HCT116 (cell line): ENCODE data around the gene EPS8. TPM values are rescaled to one million over a fixed set of nuclear protein-coding genes. Genes with fewer than 3 reads are reported as not detected.

Experiments
- ATAC-seq: fragments of 200-7000 bp; cut with Tn5 transposase; 2 replicates; pipeline ENCODE4 v1.9.1; 2020; ENCODE audit warnings: mild to moderate bottlenecking, moderate library complexity
- BruUV-seq: library from RNA; stranded (reverse); fragments of 400-500 nt; replicated peaks from 2 replicates; lab custom pipeline; 2021; lab: Mats Ljungman, UMichigan
- CTCF ChIA-PET: fragments of 300-600 bp; sonication (Branson Sonifier 250); formaldehyde crosslinking; loops from one replicate; lab custom pipeline; 2021; ENCODE audit warnings: antibody characterized with exemption; lab: Charles Lee
- POLR2A ChIA-PET: fragments of 300-600, 350-600 bp; sonication (Branson Sonifier 250); formaldehyde crosslinking; loops from one replicate; lab custom pipeline; 2021; ENCODE audit warnings: antibody characterized with exemption; lab: Charles Lee
- RAD21 ChIA-PET, 2 experiments: fragments of 300-600 bp; sonication (Branson Sonifier 250); formaldehyde crosslinking; loops; one replicate each; lab custom pipeline; 2023; ENCODE audit warnings: low total read pairs in 2 of 2; ENCODE audit not compliant: uncharacterized antibody in 2 of 2, unreplicated experiment in 2 of 2, low non-redundant PET in 1 of 2; lab: Charles Lee
- DNase-seq: peaks from one replicate; pipeline ENCODE4 v3.0.0-alpha.2; 2010; ENCODE audit warnings: low read depth, low spot score
- H2AFZ ChIP-seq: fragments of 200-600 bp; shearing (Covaris generic), sonication (generic); 2 replicates; pipeline ENCODE4 v1.6.1; 2017; ENCODE audit warnings: low read depth, mixed run types, mixed read lengths, antibody characterized with exemption, low read length; ENCODE audit not compliant: poor library complexity, severe bottlenecking
- H3K27ac ChIP-seq: 2 replicates; pipeline ENCODE4 v1.5.1; 2012; ENCODE audit warnings: low read depth, low read length
- H3K27me3 ChIP-seq: fragments of 200-600 bp; sonication (generic); 2 replicates; pipeline ENCODE4 v1.6.1; 2016; ENCODE audit warnings: mixed run types, low read length, mixed read lengths; ENCODE audit not compliant: insufficient read depth
- H3K36me3 ChIP-seq, 2 experiments: fragments of 200-500 bp in 1 of 2; fragments of 200-600 bp in 1 of 2; sonication (Bioruptor generic) in 1 of 2; sonication (generic) in 1 of 2; 2 replicates each; pipeline versions ENCODE4 v1.5.1 to v1.6.1; 2014 to 2016; ENCODE audit warnings: low read length in 2 of 2, inconsistent platforms in 1 of 2, mixed read lengths in 1 of 2, mixed run types in 1 of 2; ENCODE audit not compliant: insufficient read depth in 2 of 2, control insufficient read depth in 1 of 2
- H3K4me1 ChIP-seq, 2 experiments: fragments of 200-600 bp in 1 of 2; sonication (generic) in 1 of 2; 2 replicates each; pipeline versions ENCODE4 v1.5.1 to v1.6.1; 2012 to 2017; ENCODE audit warnings: low read length in 2 of 2, inconsistent platforms in 1 of 2, mild to moderate bottlenecking in 1 of 2, mixed read lengths in 1 of 2, mixed run types in 1 of 2, moderate library complexity in 1 of 2; ENCODE audit not compliant: insufficient read depth in 2 of 2, control insufficient read depth in 1 of 2
- H3K4me2 ChIP-seq: fragments of 200-600 bp; sonication (generic); 2 replicates; pipeline ENCODE4 v1.6.1; 2017; ENCODE audit warnings: mixed run types, low read length, mixed read lengths
- H3K4me3 ChIP-seq, 2 experiments: fragments of 200-600 bp in 1 of 2; sonication (generic) in 1 of 2; replicated peaks in 1 of 2; 2 replicates each; pipeline ENCODE4 v1.5.1; 2011 to 2016; ENCODE audit warnings: low read length in 2 of 2, control low read depth in 1 of 2, low read depth in 1 of 2, mild to moderate bottlenecking in 1 of 2, mixed read lengths in 1 of 2, mixed run types in 1 of 2
- H3K79me2 ChIP-seq: fragments of 200-600 bp; sonication (generic); 2 replicates; pipeline ENCODE4 v1.6.1; 2017; ENCODE audit warnings: mild to moderate bottlenecking, mixed run types, low read length, moderate library complexity, mixed read lengths; ENCODE audit not compliant: insufficient read depth
- H3K9ac ChIP-seq: fragments of 200-600 bp; sonication (generic); 2 replicates; pipeline ENCODE4 v1.6.1; 2016; ENCODE audit warnings: low read length, mixed read lengths
- H3K9me2 ChIP-seq: fragments of 200-600 bp; sonication (generic), shearing (Covaris generic); 2 replicates; pipeline ENCODE4 v1.6.1; 2017; ENCODE audit warnings: mixed run types, mild to moderate bottlenecking, moderate library complexity; ENCODE audit not compliant: insufficient read depth
- H3K9me3 ChIP-seq, 2 experiments: fragments of 200-500 bp in 1 of 2; fragments of 200-600 bp in 1 of 2; sonication (Bioruptor generic) in 1 of 2; sonication (generic) in 1 of 2; 2 replicates each; pipeline ENCODE4 v1.6.1; 2014 to 2017; ENCODE audit warnings: low read length in 2 of 2, mixed read lengths in 2 of 2, inconsistent platforms in 1 of 2, low read depth in 1 of 2, mild to moderate bottlenecking in 1 of 2, mixed run types in 1 of 2, moderate library complexity in 1 of 2; ENCODE audit not compliant: control insufficient read depth in 1 of 2, insufficient read depth in 1 of 2
- H4K20me1 ChIP-seq: fragments of 200-600 bp; sonication (generic), shearing (Covaris generic); 2 replicates; pipeline ENCODE4 v1.6.1; 2017; ENCODE audit warnings: mixed run types, mild to moderate bottlenecking, moderate library complexity; ENCODE audit not compliant: insufficient read depth
- CTCF ChIP-seq, 3 experiments: fragments of 200-600 bp in 1 of 3; sonication (generic) in 1 of 3; IDR thresholded peaks in 2 of 3; conservative IDR thresholded peaks in 1 of 3; 2 replicates each; pipeline ENCODE4 v1.5.1; 2012 to 2017; ENCODE audit warnings: low read depth in 2 of 3, low read length in 2 of 3, antibody characterized with exemption in 1 of 3, borderline replicate concordance in 1 of 3, control low read depth in 1 of 3, mild to moderate bottlenecking in 1 of 3, mixed read lengths in 1 of 3, mixed run types in 1 of 3, moderate library complexity in 1 of 3; ENCODE audit not compliant: insufficient read depth in 1 of 3
- EZH2 ChIP-seq: fragments of 200-600 bp; sonication (generic); IDR thresholded peaks from 2 replicates; pipeline ENCODE4 v1.6.1; 2017; ENCODE audit warnings: antibody characterized with exemption, mixed run types
- EZH2phosphoT487 ChIP-seq: fragments of 200-600 bp; IDR thresholded peaks from 2 replicates; pipeline ENCODE4 v1.6.1; 2018; ENCODE audit warnings: antibody characterized with exemption, borderline replicate concordance
- FOSL1 ChIP-seq: IDR thresholded peaks from 2 replicates; pipeline ENCODE4 v1.6.1; 2012; ENCODE audit warnings: low read depth
- MAX ChIP-seq: IDR thresholded peaks from 2 replicates; pipeline ENCODE4 v1.6.1; 2012
- POLR2A ChIP-seq: IDR thresholded peaks from 2 replicates; pipeline ENCODE4 v1.7.0; 2011; ENCODE audit warnings: borderline replicate concordance; ENCODE audit not compliant: insufficient read depth, insufficient read length; ENCODE audit errors: extremely low read depth
- POLR2AphosphoS5 ChIP-seq: IDR thresholded peaks from 2 replicates; pipeline ENCODE4 v1.6.1; 2011; ENCODE audit warnings: mild to moderate bottlenecking, low read depth, low read length, moderate library complexity
- RAD21 ChIP-seq: IDR thresholded peaks from 2 replicates; pipeline ENCODE4 v1.6.1; 2012; ENCODE audit warnings: low read depth, mild to moderate bottlenecking
- SP1 ChIP-seq: IDR thresholded peaks from 2 replicates; pipeline ENCODE4 v1.6.1; 2012; ENCODE audit warnings: low read depth
- SRF ChIP-seq: IDR thresholded peaks from 2 replicates; pipeline ENCODE4 v1.6.1; 2012; ENCODE audit warnings: low read depth
- YY1 ChIP-seq: IDR thresholded peaks from 2 replicates; pipeline ENCODE4 v1.6.1; 2011; ENCODE audit warnings: low read length, low read depth, moderate library complexity, mild to moderate bottlenecking; ENCODE audit not compliant: insufficient replicate concordance; ENCODE audit errors: extremely low read depth
- intact Hi-C: fragments of 100-400 bp; cut with micrococcal nuclease; formaldehyde crosslinking; loops from 2 replicates; pipeline ENCODE4 v1.10.0; 2022
- total RNA-seq: library from RNA; stranded (reverse); gene quantifications from one replicate; pipeline ENCODE4 v1.2.1, GENCODE V29; 2021; ENCODE audit not compliant: unreplicated experiment

EPS8 gene
- total RNA-seq, 1 experiment from 2014 or later, result 49.9 TPM

- no peak overlapping the region for H3K27ac ChIP-seq
- no peaks in the 10 kb centered on the region for H3K9me2 ChIP-seq
- RAD21 ChIA-PET, result interaction anchor here in 1 of 2 experiments (0.7 kb wide), 1 partner anchor 97 kb away, joined by 3 read pairs; no protein-coding TSS in a partner anchor
- POLR2A ChIA-PET, result interaction anchor here (1.8 kb wide), 1 partner anchor 38 kb away, joined by 8 read pairs; no protein-coding TSS in a partner anchor
- H2AFZ ChIP-seq, result no peak overlapping the region
- no peak overlapping the region for H3K9ac ChIP-seq
- H3K4me2 ChIP-seq, result no peak overlapping the region
- ATAC-seq, result no peak
- CTCF ChIA-PET, result no interaction called here
- no peak for DNase-seq
- H3K4me3 ChIP-seq, result no peak overlapping the region
- H3K27me3 ChIP-seq, result no peaks in the 10 kb centered on the region
- H3K9me3 ChIP-seq, result peaks cover 4 to 11% of the 10 kb centered on the region in 2 experiments; a peak in 2 of 4 replicates
- peaks cover 87% of the 10 kb centered on the region for H3K79me2 ChIP-seq
- no peaks in the 10 kb centered on the region for H4K20me1 ChIP-seq
- no peaks in the 10 kb centered on the region for H3K36me3 ChIP-seq
- BruUV-seq, result no TSS peak
- TF ChIP-seq SP1 (no peak), FOSL1 (no peak), SRF (no peak), RAD21 (no peak), CTCF (IDR thresholded peaks at IDR 0.05 in 2 of 3, conservative IDR thresholded peaks at IDR 0.05 in 1 of 3; ENCODE audit: borderline replicate concordance in 1 of 3, insufficient read depth in 1 of 3, low read depth in 2 of 3, low read length in 2 of 3) (no peak), MAX (no peak), POLR2A (no peak), POLR2AphosphoS5 (no peak), EZH2phosphoT487 (no peak), YY1 (no peak), EZH2 (no peak)
- intact Hi-C loops, result no loop called here
- peaks cover 22 to 54% of the 10 kb centered on the region in 2 experiments for H3K4me1 ChIP-seq
These were observed 62.9 kb downstream of the EPS8 start for GRCh38 chr12:15726027-15726877.
